Breast epithelium (tissue), 4 donors: Measurements from ENCODE around the gene FHIT. TPM values are rescaled to one million over a fixed set of nuclear protein-coding genes. Genes with fewer than 3 reads are reported as not detected.

Source experiments
- DNase-seq, 2 donors: peaks; one replicate each; pipeline ENCODE4 v3.0.0-alpha.2; 2019; ENCODE audit warnings: low spot score in 2 of 2
- H3K27ac ChIP-seq, 2 donors: fragments of 200-600 bp; sonication (generic) in 1 of 2; one replicate each; pipeline ENCODE4 v1.5.1; 2016 to 2019; ENCODE audit warnings: mild to moderate bottlenecking in 1 of 2
- H3K27me3 ChIP-seq, 2 donors: fragments of 200-600 bp; sonication (generic) in 1 of 2; one replicate each; pipeline versions ENCODE4 v1.5.1 to v1.6.0; 2017 to 2019; ENCODE audit warnings: control low read depth in 1 of 2, mild to moderate bottlenecking in 1 of 2
- H3K36me3 ChIP-seq: fragments of 200-600 bp; one replicate; pipeline ENCODE4 v1.5.1; 2019
- H3K4me1 ChIP-seq, 2 donors: fragments of 200-600 bp; sonication (generic); one replicate each; pipeline ENCODE4 v1.5.1; 2016 to 2019; ENCODE audit warnings: control low read depth in 1 of 2
- H3K4me3 ChIP-seq, 3 donors: fragments of 200-600 bp; sonication (generic); 1 replicate in 2 of 3; 2 replicates in 1 of 3; pipeline ENCODE4 v1.5.1; 2016 to 2019; ENCODE audit warnings: mild to moderate bottlenecking in 3 of 3, moderate library complexity in 2 of 3
- H3K9me3 ChIP-seq, 2 donors: fragments of 200-600 bp; sonication (generic) in 1 of 2; one replicate each; pipeline ENCODE4 v1.5.1; 2016 to 2019; ENCODE audit warnings: control low read depth in 1 of 2
- CTCF ChIP-seq, 3 donors: fragments of 450-650 bp; IDR thresholded peaks; one replicate each; pipeline ENCODE4 v1.5.1; 2016 to 2017; ENCODE audit warnings: antibody characterized with exemption in 3 of 3, mild to moderate bottlenecking in 3 of 3, moderate library complexity in 3 of 3
- POLR2A ChIP-seq: fragments of 450-650 bp; IDR thresholded peaks from one replicate; pipeline ENCODE4 v1.6.1; 2016; ENCODE audit warnings: antibody characterized with exemption, mild to moderate bottlenecking, moderate library complexity
- POLR2AphosphoS5 ChIP-seq, 3 donors: sonication (generic); formaldehyde crosslinking; IDR thresholded peaks; one replicate each; pipeline ENCODE4 v1.6.1; 2017; ENCODE audit warnings: antibody characterized with exemption in 3 of 3
- intact Hi-C: fragments of 100-400 bp; cut with DNase I; formaldehyde crosslinking; loops from one replicate; pipeline ENCODE4 v1.15.1; 2023; ENCODE audit warnings: low total_unique reads
- total RNA-seq, 3 donors: library from RNA; depleted of rRNA; stranded (reverse); fragments of >200 nt; gene quantifications; one replicate each; pipeline ENCODE4 v1.1.0, GENCODE V29; 2016

FHIT gene
- total RNA-seq, 3 donors from 2014 or later, result 9.0 to 19.2 (median 17.7) TPM

DNA sequence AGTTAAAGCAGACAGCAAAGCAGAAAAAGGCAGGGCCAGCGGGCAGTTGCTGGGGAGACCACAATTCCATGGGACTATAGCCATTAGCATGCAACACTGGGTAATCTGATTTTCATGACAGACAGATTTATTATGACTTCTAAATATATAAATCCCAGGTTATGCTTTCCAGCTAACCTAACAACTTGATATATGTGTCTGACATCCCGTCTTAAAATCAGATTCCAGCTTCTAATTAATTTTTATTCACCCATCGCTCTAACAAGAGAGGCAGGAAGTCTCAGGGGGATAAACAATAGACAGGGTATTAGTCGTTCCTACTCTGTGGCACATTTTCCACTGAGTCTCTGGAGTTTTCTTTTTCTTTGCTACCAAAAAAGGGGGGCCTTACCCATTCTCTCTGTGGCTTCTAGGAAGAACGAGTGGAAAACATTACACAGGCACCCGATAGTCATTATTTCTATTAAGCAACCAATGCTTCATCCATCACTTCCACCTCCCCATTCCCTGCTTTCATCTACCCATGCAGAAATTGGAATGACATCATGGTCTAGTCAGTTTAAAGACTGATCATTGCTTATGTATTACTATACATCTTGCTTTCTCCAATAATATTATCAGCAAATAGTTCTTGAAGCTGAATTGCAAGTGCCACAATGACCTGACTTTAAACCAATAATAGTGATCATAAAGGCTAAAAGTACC lies 173.1 kb downstream of the FHIT start:
- TF ChIP-seq POLR2A, result no peak
- no peak for TF ChIP-seq POLR2AphosphoS5 (IDR thresholded peaks at IDR 0.05)
- no peak for TF ChIP-seq CTCF (IDR thresholded peaks at IDR 0.05)
- intact Hi-C loops, result loop anchor here (5.0 kb wide), 1 partner anchor 51 kb away; no protein-coding TSS in a partner anchor
- H3K27me3 ChIP-seq, result no peaks in the 10 kb centered on the region

DNA sequence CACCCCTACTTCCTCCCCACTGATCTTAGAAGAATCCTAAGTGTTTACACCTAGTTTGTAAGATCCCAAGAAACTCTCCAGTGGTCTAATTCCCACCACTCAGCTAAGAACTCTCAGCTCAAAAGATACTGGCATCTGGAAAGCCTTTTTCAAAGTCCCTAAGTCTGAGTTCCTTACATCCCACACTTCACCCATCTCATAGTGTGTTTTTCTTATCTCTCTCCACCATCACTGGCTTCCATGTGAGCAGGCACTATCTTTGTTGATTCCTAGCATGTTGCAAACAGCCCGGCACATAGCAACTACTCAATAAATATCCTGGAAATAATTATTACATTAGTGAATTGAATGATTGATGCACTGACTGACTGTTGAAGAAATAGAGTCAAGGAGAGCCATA lies 173.7 kb downstream of the FHIT start:
- no peak overlapping the region for H3K27ac ChIP-seq
- no peaks in the 10 kb centered on the region for H3K27me3 ChIP-seq
- DNase-seq, result no peak
- no peaks in the 10 kb centered on the region for H3K9me3 ChIP-seq
- no peaks in the 10 kb centered on the region for H3K36me3 ChIP-seq
- intact Hi-C loops, result loop anchor here (5.0 kb wide), 1 partner anchor 50 kb away; no protein-coding TSS in a partner anchor
- H3K4me1 ChIP-seq, result no peaks in the 10 kb centered on the region
- no peak overlapping the region for H3K4me3 ChIP-seq
- no peak for TF ChIP-seq POLR2A
- TF ChIP-seq CTCF (IDR thresholded peaks at IDR 0.05), result no peak
- no peak for TF ChIP-seq POLR2AphosphoS5 (IDR thresholded peaks at IDR 0.05)

More for the DNA sequence above, 173.1 kb downstream of the FHIT start:
- DNase-seq, result no peak
- Histone ChIP-seq H3K9me3 (no peaks in the 10 kb centered on the region), H3K4me3 (no peak overlapping the region), H3K4me1 (no peaks in the 10 kb centered on the region), H3K36me3 (no peaks in the 10 kb centered on the region), H3K27ac (no peak overlapping the region)

- no peaks in the 10 kb centered on the region for H3K36me3 ChIP-seq
- intact Hi-C loops, result loop anchor here (5.0 kb wide), 2 partner anchors 47 to 1477 kb away; no protein-coding TSS in a partner anchor
- H3K27ac ChIP-seq, result no peak overlapping the region
- H3K4me3 ChIP-seq, result no peak overlapping the region
- no peak for TF ChIP-seq POLR2AphosphoS5 (IDR thresholded peaks at IDR 0.05)
- TF ChIP-seq POLR2A, result no peak
- TF ChIP-seq CTCF (IDR thresholded peaks at IDR 0.05), result no peak
- DNase-seq, result no peak
- H3K9me3 ChIP-seq, result no peaks in the 10 kb centered on the region
- H3K4me1 ChIP-seq, result no peaks in the 10 kb centered on the region
- no peaks in the 10 kb centered on the region for H3K27me3 ChIP-seq
These were observed 176.5 kb downstream of the FHIT start for GRCh38 chr3:61074783-61075182.

- no peak overlapping the region for H3K4me3 ChIP-seq
- H3K36me3 ChIP-seq, result no peaks in the 10 kb centered on the region
- no peaks in the 10 kb centered on the region for H3K9me3 ChIP-seq
- no peak for DNase-seq
- no peak for TF ChIP-seq POLR2A
- TF ChIP-seq CTCF (IDR thresholded peaks at IDR 0.05), result no peak
- no peak for TF ChIP-seq POLR2AphosphoS5 (IDR thresholded peaks at IDR 0.05)
- H3K4me1 ChIP-seq, result no peaks in the 10 kb centered on the region
- H3K27me3 ChIP-seq, result no peaks in the 10 kb centered on the region
- H3K27ac ChIP-seq, result no peak overlapping the region
- intact Hi-C loops, result loop anchor here (5.0 kb wide), 1 partner anchor 1476 kb away; no protein-coding TSS in a partner anchor
These were observed 177.6 kb downstream of the FHIT start for GRCh38 chr3:61073566-61074165.

GRCh38 chr3:61068084-61068483 lies 183.2 kb downstream of the FHIT start:
- Histone ChIP-seq H3K4me3 (no peak overlapping the region), H3K27ac (no peak overlapping the region)
- intact Hi-C loops, result no loop called here

More at GRCh38 chr3:61068084-61068483, 183.2 kb downstream of the FHIT start:
- no peak for DNase-seq
- Histone ChIP-seq H3K9me3 (peaks cover 0 to 5% of the 10 kb centered on the region in 2 donors), H3K36me3 (no peaks in the 10 kb centered on the region), H3K27me3 (no peaks in the 10 kb centered on the region), H3K4me1 (no peaks in the 10 kb centered on the region)
- TF ChIP-seq CTCF (IDR thresholded peaks at IDR 0.05), result no peak
